ENCODE data around the gene CACNA1B. TPM values are rescaled to one million over a fixed set of nuclear protein-coding genes. Genes with fewer than 3 reads are reported as not detected.
"Not testable (repeated sequence)": the region's sequence is repeated elsewhere in the genome, so short reads cannot be mapped to it uniquely, and the experiment has no call there.

Gene CACNA1B
- total RNA-seq, 4 donors from 2014 or later = 0.08 TPM; not detected in 2

GRCh38 chr9:137880160-137880975 lies 2.8 kb downstream of the CACNA1B start:
- Histone ChIP-seq H3K36me3 (no peaks in the 10 kb centered on the region), H3K27me3 (peaks cover 66% of the 10 kb centered on the region), H3K4me1 (peaks cover 9% of the 10 kb centered on the region), H3K4me3 (no peak overlapping the region), H3K9me3 (no peaks in the 10 kb centered on the region), H3K27ac (no peak overlapping the region)
- TF ChIP-seq POLR2AphosphoS5 (IDR thresholded peaks at IDR 0.05) (no peak), CTCF (IDR thresholded peaks at IDR 0.05) (no peak), EP300 (IDR thresholded peaks at IDR 0.05) (no peak)
- DNase-seq (ENCODE audit: low spot score in 2 of 2) = no peak
- WGBS = 93% methylated on average over 5 of the region's 16 CpGs

GRCh38 chr9:137880976-137881530 lies 3.5 kb downstream of the CACNA1B start:
- H3K27ac ChIP-seq = no peak overlapping the region
- WGBS = 77% methylated on average over 7 of the region's 10 CpGs
- peaks cover 59% of the 10 kb centered on the region for H3K27me3 ChIP-seq
- H3K4me1 ChIP-seq = peaks cover 9% of the 10 kb centered on the region
- DNase-seq (ENCODE audit: low spot score in 2 of 2) = no peak
- no peak overlapping the region for H3K4me3 ChIP-seq
- H3K36me3 ChIP-seq = no peaks in the 10 kb centered on the region
- no peak for TF ChIP-seq EP300 (IDR thresholded peaks at IDR 0.05)
- no peak for TF ChIP-seq CTCF (IDR thresholded peaks at IDR 0.05)
- no peak for TF ChIP-seq POLR2A (IDR thresholded peaks at IDR 0.05)
- no peak for TF ChIP-seq POLR2AphosphoS5 (IDR thresholded peaks at IDR 0.05)
- H3K9me3 ChIP-seq = no peaks in the 10 kb centered on the region

GRCh38 chr9:137881591-137882505 lies 4.3 kb downstream of the CACNA1B start:
- no peak for DNase-seq (ENCODE audit: low spot score in 2 of 2)
- peaks cover 9% of the 10 kb centered on the region for H3K4me1 ChIP-seq
- no peaks in the 10 kb centered on the region for H3K9me3 ChIP-seq
- peaks cover 51% of the 10 kb centered on the region for H3K27me3 ChIP-seq
- no peak overlapping the region for H3K27ac ChIP-seq
- no peak overlapping the region for H3K4me3 ChIP-seq
- TF ChIP-seq POLR2A (IDR thresholded peaks at IDR 0.05) = no peak
- no peak for TF ChIP-seq EP300 (IDR thresholded peaks at IDR 0.05)
- no peak for TF ChIP-seq CTCF (IDR thresholded peaks at IDR 0.05)
- no peak for TF ChIP-seq POLR2AphosphoS5 (IDR thresholded peaks at IDR 0.05)
- WGBS = 55% methylated on average over 13 of the region's 19 CpGs
- no peaks in the 10 kb centered on the region for H3K36me3 ChIP-seq

DNA sequence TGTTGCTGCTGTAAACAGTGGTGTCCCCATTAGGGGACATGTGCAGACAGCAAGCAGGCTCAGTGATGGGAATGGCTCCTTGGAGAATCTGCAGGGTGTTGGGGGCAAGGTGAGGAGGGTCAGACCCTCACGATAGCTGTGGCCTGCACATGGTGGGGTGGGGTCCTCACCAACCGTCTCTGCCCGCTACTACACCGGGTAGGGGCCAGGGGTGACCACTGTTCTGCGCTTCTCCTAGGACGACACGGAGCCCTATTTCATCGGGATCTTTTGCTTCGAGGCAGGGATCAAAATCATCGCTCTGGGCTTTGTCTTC lies 4.9 kb downstream of the CACNA1B start:
- H3K9me3 ChIP-seq = no peaks in the 10 kb centered on the region
- no peak overlapping the region for H3K4me3 ChIP-seq
- peaks cover 9% of the 10 kb centered on the region for H3K4me1 ChIP-seq
- no peaks in the 10 kb centered on the region for H3K36me3 ChIP-seq
- DNase-seq (ENCODE audit: low spot score in 2 of 2) = no peak
- TF ChIP-seq POLR2AphosphoS5 (IDR thresholded peaks at IDR 0.05) = no peak
- H3K27ac ChIP-seq = no peak overlapping the region
- H3K27me3 ChIP-seq = peaks cover 45% of the 10 kb centered on the region
- WGBS = 70% methylated on average over 3 of the region's 10 CpGs

DNA sequence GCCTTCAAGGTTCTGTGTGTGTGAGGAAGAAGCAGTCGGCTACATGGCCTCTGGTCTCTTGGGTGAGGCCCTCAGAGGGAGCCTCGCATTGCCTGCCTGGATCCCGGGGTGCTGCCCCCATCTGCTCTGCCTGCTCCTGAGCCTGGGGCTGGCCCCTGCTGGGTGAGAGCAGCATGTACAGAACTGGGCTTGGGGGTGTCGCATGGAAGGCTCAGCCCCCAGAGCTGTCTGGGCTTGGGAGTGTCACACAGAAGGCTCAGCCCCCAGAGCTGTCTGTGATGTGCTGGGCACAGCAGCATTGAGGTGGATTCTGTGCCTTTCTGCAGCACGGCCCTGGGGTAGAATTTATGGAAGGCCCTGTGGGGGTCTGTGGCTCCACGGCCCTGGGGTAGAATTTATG lies 6.4 kb downstream of the CACNA1B start:
- no CpG with 5 or more reads among the region's 6 CpGs for WGBS

DNA sequence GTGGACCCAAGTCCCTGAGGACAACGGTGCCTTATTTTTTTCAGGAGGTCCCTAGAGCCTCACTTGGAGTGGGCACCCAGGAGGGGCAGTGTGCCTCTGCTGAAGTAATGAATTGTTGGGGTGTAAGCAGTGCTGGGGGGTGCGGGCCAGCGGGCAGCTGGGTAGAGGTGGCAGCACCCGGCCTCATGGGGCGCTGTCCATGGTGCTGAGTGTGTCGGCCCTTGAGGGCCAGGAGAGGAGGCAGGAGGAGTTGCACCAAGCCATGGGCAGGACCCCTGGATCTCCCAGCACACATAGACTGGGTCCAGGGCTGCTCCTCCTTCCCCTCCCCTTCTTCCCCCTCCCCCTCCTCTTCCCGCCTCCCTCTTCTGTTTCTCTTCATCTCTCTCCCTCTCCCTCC lies 7.0 kb downstream of the CACNA1B start:
- not testable (repeated sequence) for H3K4me1 ChIP-seq; DNase-seq (ENCODE audit: low spot score in 2 of 2); H3K27ac ChIP-seq; H3K36me3 ChIP-seq; H3K4me3 ChIP-seq; H3K9me3 ChIP-seq
- peaks cover 24% of the 10 kb centered on the region for H3K27me3 ChIP-seq
- 32% methylated on average over 4 of the region's 7 CpGs for WGBS

More for the DNA sequence above, 6.4 kb downstream of the CACNA1B start:
- not testable (repeated sequence) for H3K9me3 ChIP-seq; H3K4me1 ChIP-seq; H3K4me3 ChIP-seq; H3K36me3 ChIP-seq; H3K27ac ChIP-seq; DNase-seq (ENCODE audit: low spot score in 2 of 2)
- peaks cover 30% of the 10 kb centered on the region for H3K27me3 ChIP-seq

DNA sequence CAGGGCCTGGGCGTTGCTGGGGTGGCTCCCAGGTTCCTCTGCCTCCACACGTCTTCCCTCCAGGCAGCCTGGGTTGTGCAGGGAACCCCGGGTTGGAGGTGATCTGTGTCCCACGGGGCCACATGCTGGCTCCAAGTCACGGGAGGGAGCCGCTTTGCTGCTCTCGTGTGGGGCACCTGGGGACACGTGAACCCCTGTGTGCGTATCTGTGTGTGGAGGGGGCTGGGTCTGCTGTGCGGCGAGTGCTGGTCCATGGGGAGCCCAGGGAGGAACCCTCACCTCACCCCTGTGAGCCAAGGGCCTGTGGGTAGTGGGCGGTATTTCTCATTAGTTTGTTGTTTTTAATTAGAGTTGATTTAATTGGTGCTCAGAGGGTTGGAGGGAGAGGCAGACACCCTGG lies 7.5 kb downstream of the CACNA1B start:
- not testable (repeated sequence) for H3K4me1 ChIP-seq; H3K9me3 ChIP-seq; H3K27ac ChIP-seq; DNase-seq (ENCODE audit: low spot score in 2 of 2); H3K36me3 ChIP-seq; H3K4me3 ChIP-seq
- no CpG with 5 or more reads among the region's 12 CpGs for WGBS
- H3K27me3 ChIP-seq = peaks cover 18% of the 10 kb centered on the region

GRCh38 chr9:137888621-137889020 lies 11.0 kb downstream of the CACNA1B start:
- 73% methylated on average over 3 of the region's 12 CpGs for WGBS
- not testable (repeated sequence) for H3K4me3 ChIP-seq; H3K36me3 ChIP-seq; H3K27me3 ChIP-seq; H3K9me3 ChIP-seq; DNase-seq (ENCODE audit: low spot score in 2 of 2); H3K4me1 ChIP-seq; H3K27ac ChIP-seq

- not testable (repeated sequence) for H3K36me3 ChIP-seq; DNase-seq (ENCODE audit: low spot score in 2 of 2); H3K27me3 ChIP-seq; H3K4me3 ChIP-seq; H3K27ac ChIP-seq; H3K4me1 ChIP-seq; H3K9me3 ChIP-seq
- WGBS = no CpG with 5 or more reads among the region's 14 CpGs
These were observed 12.4 kb downstream of the CACNA1B start for GRCh38 chr9:137889966-137890365.

All from suprapubic skin (tissue), 4 donors.